Ascending aorta (tissue), 2 donors: ENCODE data around the gene SLC44A3. TPM values are rescaled to one million over a fixed set of nuclear protein-coding genes. Genes with fewer than 3 reads are reported as not detected.

Experiments
- DNase-seq, 2 donors: peaks; one replicate each; pipeline ENCODE4 v3.0.0-alpha.2; 2019; ENCODE audit warnings: low spot score in 2 of 2
- H3K27ac ChIP-seq, 2 donors: fragments of 200-600 bp; sonication (generic); one replicate each; pipeline ENCODE4 v1.5.1; 2016 to 2017; ENCODE audit warnings: mild to moderate bottlenecking in 1 of 2
- H3K27me3 ChIP-seq: fragments of 200-600 bp; sonication (generic); one replicate; pipeline ENCODE4 v1.5.1; 2017
- H3K36me3 ChIP-seq, 2 donors: fragments of 200-600 bp; sonication (generic); one replicate each; pipeline ENCODE4 v1.5.1; 2016
- H3K4me1 ChIP-seq, 2 donors: fragments of 200-600 bp; sonication (generic); one replicate each; pipeline ENCODE4 v1.5.1; 2016 to 2017; ENCODE audit warnings: mild to moderate bottlenecking in 1 of 2
- H3K4me3 ChIP-seq, 2 donors: fragments of 200-600 bp; sonication (generic); one replicate each; pipeline ENCODE4 v1.5.1; 2016 to 2017; ENCODE audit warnings: mild to moderate bottlenecking in 1 of 2
- H3K9me3 ChIP-seq, 2 donors: fragments of 200-600 bp; sonication (generic); one replicate each; pipeline ENCODE4 v1.5.1; 2016
- intact Hi-C: fragments of 100-400 bp; cut with DNase I; formaldehyde crosslinking; loops from one replicate; pipeline ENCODE4 v1.15.1; 2023
- total RNA-seq: library from RNA; depleted of rRNA; stranded (reverse); fragments of >200 nt; gene quantifications from one replicate; pipeline ENCODE4 v1.1.0, GENCODE V29; 2016
- TF ChIP-seq, protein P1 (sequence below), 3 experiments: fragments of 200-600 bp in 2 of 3; fragments of 450-650 bp in 1 of 3; sonication (generic) in 2 of 3; IDR thresholded peaks; one replicate each; pipeline ENCODE4 v1.5.1; 2016 to 2019; ENCODE audit warnings: antibody characterized with exemption in 3 of 3, mild to moderate bottlenecking in 1 of 3, moderate library complexity in 1 of 3

SLC44A3 gene
- total RNA-seq, result not detected

GRCh38 chr1:94819945-94820746 lies at the start of gene SLC44A3:
Gene SLC44A3 (plus strand): TSS chr1:94820357. CDS start chr1:94820452, 95 bp downstream.
- peak in 1 of 2 donors; percentile 68 for DNase-seq
- H3K27ac ChIP-seq, result no peak within 1 kb of the TSS
- intact Hi-C loops, result loop anchor here (5.0 kb wide), 1 partner anchor 32 kb away; no protein-coding TSS in a partner anchor

DNA sequence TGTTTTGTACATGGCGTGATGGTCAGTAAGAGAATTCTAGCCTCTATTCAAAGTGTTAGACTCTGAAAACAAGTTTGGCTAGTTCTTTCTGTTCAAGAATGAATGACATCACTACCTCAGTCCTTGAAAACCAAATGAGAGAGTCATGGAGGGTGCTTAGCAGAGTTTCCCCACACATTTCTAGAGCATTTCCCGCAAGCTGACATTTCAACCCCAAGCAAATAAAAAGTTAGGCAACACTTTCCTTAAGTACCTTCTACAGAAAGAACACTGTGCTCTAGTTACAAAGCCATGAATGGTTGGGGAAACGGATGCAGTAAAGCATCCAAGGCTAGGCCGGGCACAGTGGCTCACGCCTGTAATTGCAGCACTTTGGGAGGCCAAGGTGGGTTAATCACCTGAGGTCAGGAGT lies 47.9 kb upstream of the SLC44A3 start:
- intact Hi-C loops, result no loop called here
- Histone ChIP-seq H3K9me3 (no peaks in the 10 kb centered on the region), H3K27me3 (no peaks in the 10 kb centered on the region), H3K36me3 (no peaks in the 10 kb centered on the region), H3K4me3 (no peak overlapping the region), H3K27ac (no peak overlapping the region), H3K4me1 (no peaks in the 10 kb centered on the region)
- DNase-seq, result no peak
- TF ChIP-seq, protein P1, sequence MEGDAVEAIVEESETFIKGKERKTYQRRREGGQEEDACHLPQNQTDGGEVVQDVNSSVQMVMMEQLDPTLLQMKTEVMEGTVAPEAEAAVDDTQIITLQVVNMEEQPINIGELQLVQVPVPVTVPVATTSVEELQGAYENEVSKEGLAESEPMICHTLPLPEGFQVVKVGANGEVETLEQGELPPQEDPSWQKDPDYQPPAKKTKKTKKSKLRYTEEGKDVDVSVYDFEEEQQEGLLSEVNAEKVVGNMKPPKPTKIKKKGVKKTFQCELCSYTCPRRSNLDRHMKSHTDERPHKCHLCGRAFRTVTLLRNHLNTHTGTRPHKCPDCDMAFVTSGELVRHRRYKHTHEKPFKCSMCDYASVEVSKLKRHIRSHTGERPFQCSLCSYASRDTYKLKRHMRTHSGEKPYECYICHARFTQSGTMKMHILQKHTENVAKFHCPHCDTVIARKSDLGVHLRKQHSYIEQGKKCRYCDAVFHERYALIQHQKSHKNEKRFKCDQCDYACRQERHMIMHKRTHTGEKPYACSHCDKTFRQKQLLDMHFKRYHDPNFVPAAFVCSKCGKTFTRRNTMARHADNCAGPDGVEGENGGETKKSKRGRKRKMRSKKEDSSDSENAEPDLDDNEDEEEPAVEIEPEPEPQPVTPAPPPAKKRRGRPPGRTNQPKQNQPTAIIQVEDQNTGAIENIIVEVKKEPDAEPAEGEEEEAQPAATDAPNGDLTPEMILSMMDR (IDR thresholded peaks at IDR 0.05), result no peak

More at GRCh38 chr1:94819945-94820746, at the start of gene SLC44A3:
- peak within 1 kb of the TSS; percentile 74 to 92 for H3K4me3 ChIP-seq
- H3K27me3 ChIP-seq, result no peaks in the 10 kb centered on the region
- H3K4me1 ChIP-seq, result peaks cover 0 to 5% of the 10 kb centered on the region in 2 donors
- no peaks in the 10 kb centered on the region for H3K9me3 ChIP-seq
- TF ChIP-seq, protein P1 (IDR thresholded peaks at IDR 0.05), result peak in 2 of 3 experiments; percentile 12 to 46
- no peaks in the 10 kb centered on the region for H3K36me3 ChIP-seq

DNA sequence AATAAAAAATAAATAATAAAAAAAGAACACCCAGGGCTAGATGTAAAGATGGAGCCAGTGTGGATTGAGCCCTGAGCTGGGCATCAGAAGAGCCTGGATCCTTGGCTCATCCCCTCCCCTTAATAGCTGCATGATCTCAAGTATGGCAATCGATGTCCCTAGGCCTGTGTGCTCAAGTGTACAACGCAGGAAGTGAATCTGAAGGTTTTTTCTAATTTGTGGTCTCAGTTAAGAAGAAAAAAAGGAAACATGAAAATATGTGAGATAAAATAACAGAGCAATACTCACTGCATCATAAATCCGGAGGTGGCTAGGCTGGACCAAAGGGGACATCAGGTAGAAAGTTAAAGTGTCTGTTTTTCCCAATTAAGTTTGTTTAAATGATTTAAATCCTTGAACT lies 47.3 kb upstream of the SLC44A3 start:
- DNase-seq, result no peak
- intact Hi-C loops, result no loop called here
- TF ChIP-seq, protein P1 (IDR thresholded peaks at IDR 0.05), result no peak

GRCh38 chr1:94773296-94773809 lies 46.8 kb upstream of the SLC44A3 start:
- intact Hi-C loops, result no loop called here
- TF ChIP-seq, protein P1 (IDR thresholded peaks at IDR 0.05), result no peak
- H3K4me3 ChIP-seq, result no peak overlapping the region
- H3K27ac ChIP-seq, result no peak overlapping the region
- no peaks in the 10 kb centered on the region for H3K36me3 ChIP-seq
- H3K9me3 ChIP-seq, result no peaks in the 10 kb centered on the region
- H3K4me1 ChIP-seq, result no peaks in the 10 kb centered on the region
- H3K27me3 ChIP-seq, result no peaks in the 10 kb centered on the region
- DNase-seq, result no peak

More for the DNA sequence above, 47.3 kb upstream of the SLC44A3 start:
- Histone ChIP-seq H3K27me3 (no peaks in the 10 kb centered on the region), H3K4me1 (no peaks in the 10 kb centered on the region), H3K36me3 (no peaks in the 10 kb centered on the region), H3K4me3 (no peak overlapping the region), H3K9me3 (no peaks in the 10 kb centered on the region), H3K27ac (no peak overlapping the region)

DNA sequence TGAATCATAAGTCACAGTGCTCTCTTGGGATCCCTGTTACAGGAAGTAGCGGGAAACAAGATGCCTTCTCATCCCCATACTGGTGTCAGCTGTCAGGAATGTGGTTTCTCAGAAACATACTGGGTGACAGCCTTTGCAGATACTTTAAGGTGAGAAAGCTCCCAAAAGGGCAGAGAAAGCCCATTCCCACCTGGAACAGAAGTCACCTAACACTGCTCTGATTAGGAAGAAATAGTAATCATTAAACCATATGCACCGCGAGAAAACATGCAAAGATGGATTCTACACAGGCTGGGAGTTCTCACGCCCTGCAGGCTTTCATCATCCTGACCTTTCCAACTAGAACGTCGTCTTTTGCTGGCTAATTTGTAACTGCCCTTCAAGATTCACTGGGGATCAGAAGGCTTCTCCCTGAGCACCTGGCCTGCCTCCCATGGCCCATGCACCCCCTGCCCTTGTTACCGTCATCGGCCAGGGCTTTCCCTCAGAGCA lies 46.2 kb upstream of the SLC44A3 start:
- no peak for DNase-seq

More for the DNA sequence above, 46.2 kb upstream of the SLC44A3 start:
- H3K9me3 ChIP-seq, result no peaks in the 10 kb centered on the region
- no peak overlapping the region for H3K27ac ChIP-seq
- intact Hi-C loops, result no loop called here
- H3K27me3 ChIP-seq, result no peaks in the 10 kb centered on the region
- no peaks in the 10 kb centered on the region for H3K36me3 ChIP-seq
- H3K4me3 ChIP-seq, result no peak overlapping the region
- TF ChIP-seq, protein P1 (IDR thresholded peaks at IDR 0.05), result no peak
- H3K4me1 ChIP-seq, result no peaks in the 10 kb centered on the region
